AG09309 (cell line): ENCODE data around the gene APOBEC3G.

Source experiments
- DNase-seq: peaks from one replicate; pipeline ENCODE4 v3.0.0-alpha.2; 2010; ENCODE audit warnings: low read depth
- H3K4me3 ChIP-seq: 2 replicates; pipeline ENCODE4 v1.5.1; 2011; ENCODE audit warnings: mild to moderate bottlenecking, low read depth, low read length, moderate library complexity; ENCODE audit not compliant: control insufficient read depth
- CTCF ChIP-seq: IDR thresholded peaks from 2 replicates; pipeline ENCODE4 v1.5.1; 2011; ENCODE audit warnings: mild to moderate bottlenecking, low read depth, low read length, inconsistent platforms; ENCODE audit not compliant: insufficient read depth, control insufficient read depth; ENCODE audit errors: missing control alignments

APOBEC3G gene

GRCh38 chr22:39125622-39126021 is 48.5 kb downstream of the APOBEC3G start:
- DNase-seq, result no peak
- H3K4me3 ChIP-seq, result no peak overlapping the region
- no peak for TF ChIP-seq CTCF

- DNase-seq, result no peak
- no peak for TF ChIP-seq CTCF
- no peak overlapping the region for H3K4me3 ChIP-seq
Measured at GRCh38 chr22:39128508-39128907, 51.4 kb downstream of the APOBEC3G start.

- no peak overlapping the region for H3K4me3 ChIP-seq
- no peak for DNase-seq
- TF ChIP-seq CTCF, result no peak
Measured at GRCh38 chr22:39129081-39129480, 52.0 kb downstream of the APOBEC3G start.

- DNase-seq, result no peak
- no peak for TF ChIP-seq CTCF
- H3K4me3 ChIP-seq, result no peak overlapping the region
Measured at GRCh38 chr22:39129746-39130145, 52.7 kb downstream of the APOBEC3G start.

- no peak overlapping the region for H3K4me3 ChIP-seq
- TF ChIP-seq CTCF, result no peak
- DNase-seq, result no peak
Measured at GRCh38 chr22:39130152-39130704, 53.2 kb downstream of the APOBEC3G start.

- no peak overlapping the region for H3K4me3 ChIP-seq
- TF ChIP-seq CTCF, result no peak
- DNase-seq, result no peak
Measured at GRCh38 chr22:39130892-39131855, 54.1 kb downstream of the APOBEC3G start.
